ENCODE measurements around the gene VPS39.

The VPS39 gene

DNA sequence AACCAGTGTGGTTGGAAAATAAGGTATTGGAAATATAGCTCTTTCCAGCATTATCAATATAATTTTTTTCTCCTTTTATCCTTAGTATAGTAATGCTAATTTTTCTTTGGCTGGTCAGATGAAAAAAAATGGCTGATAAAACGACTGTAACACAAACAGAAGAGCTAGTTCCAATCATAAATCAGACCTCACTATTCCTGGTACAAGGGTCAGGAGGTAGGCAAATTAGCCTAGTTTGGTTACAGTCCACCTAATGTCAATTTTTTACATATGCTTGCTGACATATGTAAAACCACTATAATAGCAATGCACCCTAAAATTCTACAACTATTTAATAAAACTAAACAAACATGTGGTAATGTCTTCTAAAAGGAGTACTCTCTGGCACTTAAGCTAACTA is 19.9 kb upstream of the VPS39 start:
- H3K27ac ChIP-seq (ENCODE audit: low read length): no peak overlapping the region
- no peaks in the 10 kb centered on the region for H3K4me1 ChIP-seq (ENCODE audit: low read length)
- H2AFZ ChIP-seq (ENCODE audit: low read depth, low read length): no peak overlapping the region
- TF ChIP-seq CTCF (IDR thresholded peaks at IDR 0.05; ENCODE audit: low read depth, low read length): no peak
- TF ChIP-seq EZH2phosphoT487 (IDR thresholded peaks at IDR 0.05; ENCODE audit: low read depth): no peak
- H3K9ac ChIP-seq (ENCODE audit: low read length): no peak overlapping the region
- no peaks in the 10 kb centered on the region for H4K20me1 ChIP-seq (ENCODE audit: insufficient read depth, low read length)
- H3K9me3 ChIP-seq (ENCODE audit: insufficient read depth, low read length): no peaks in the 10 kb centered on the region
- peaks cover 18% of the 10 kb centered on the region for H3K36me3 ChIP-seq (replicated peaks; ENCODE audit: low read depth, low read length)
- H3K27me3 ChIP-seq (ENCODE audit: low read depth, low read length): no peaks in the 10 kb centered on the region
- no peaks in the 10 kb centered on the region for H3K79me2 ChIP-seq (ENCODE audit: low read length)
- H3K4me2 ChIP-seq (ENCODE audit: low read length): no peak overlapping the region
- H3K4me3 ChIP-seq (ENCODE audit: low read length): no peak overlapping the region

GRCh38 chr15:42226648-42227047 is 18.5 kb upstream of the VPS39 start:
- peaks cover 18% of the 10 kb centered on the region for H3K36me3 ChIP-seq (replicated peaks; ENCODE audit: low read depth, low read length)
- no peak overlapping the region for H3K9ac ChIP-seq (ENCODE audit: low read length)
- no peak overlapping the region for H3K4me2 ChIP-seq (ENCODE audit: low read length)
- no peak overlapping the region for H2AFZ ChIP-seq (ENCODE audit: low read depth, low read length)
- no peak overlapping the region for H3K27ac ChIP-seq (ENCODE audit: low read length)
- no peaks in the 10 kb centered on the region for H3K4me1 ChIP-seq (ENCODE audit: low read length)
- H3K4me3 ChIP-seq (ENCODE audit: low read length): no peak overlapping the region
- TF ChIP-seq CTCF (IDR thresholded peaks at IDR 0.05; ENCODE audit: low read depth, low read length): no peak
- no peak for TF ChIP-seq EZH2phosphoT487 (IDR thresholded peaks at IDR 0.05; ENCODE audit: low read depth)
- H4K20me1 ChIP-seq (ENCODE audit: insufficient read depth, low read length): no peaks in the 10 kb centered on the region
- H3K9me3 ChIP-seq (ENCODE audit: insufficient read depth, low read length): no peaks in the 10 kb centered on the region
- no peaks in the 10 kb centered on the region for H3K79me2 ChIP-seq (ENCODE audit: low read length)
- no peaks in the 10 kb centered on the region for H3K27me3 ChIP-seq (ENCODE audit: low read depth, low read length)

GRCh38 chr15:42220216-42220615 is 12.1 kb upstream of the VPS39 start:
- peaks cover 30% of the 10 kb centered on the region for H3K36me3 ChIP-seq (replicated peaks; ENCODE audit: low read depth, low read length)
- H2AFZ ChIP-seq (ENCODE audit: low read depth, low read length): no peak overlapping the region
- H3K27ac ChIP-seq (ENCODE audit: low read length): no peak overlapping the region
- H3K79me2 ChIP-seq (ENCODE audit: low read length): no peaks in the 10 kb centered on the region
- no peak overlapping the region for H3K4me2 ChIP-seq (ENCODE audit: low read length)
- TF ChIP-seq CTCF (IDR thresholded peaks at IDR 0.05; ENCODE audit: low read depth, low read length) (no peak), EZH2phosphoT487 (IDR thresholded peaks at IDR 0.05; ENCODE audit: low read depth) (no peak)
- H3K27me3 ChIP-seq (ENCODE audit: low read depth, low read length): no peaks in the 10 kb centered on the region
- no peak overlapping the region for H3K4me3 ChIP-seq (ENCODE audit: low read length)
- H3K9ac ChIP-seq (ENCODE audit: low read length): no peak overlapping the region
- H4K20me1 ChIP-seq (ENCODE audit: insufficient read depth, low read length): no peaks in the 10 kb centered on the region
- no peaks in the 10 kb centered on the region for H3K9me3 ChIP-seq (ENCODE audit: insufficient read depth, low read length)
- H3K4me1 ChIP-seq (ENCODE audit: low read length): peaks cover 12% of the 10 kb centered on the region

DNA sequence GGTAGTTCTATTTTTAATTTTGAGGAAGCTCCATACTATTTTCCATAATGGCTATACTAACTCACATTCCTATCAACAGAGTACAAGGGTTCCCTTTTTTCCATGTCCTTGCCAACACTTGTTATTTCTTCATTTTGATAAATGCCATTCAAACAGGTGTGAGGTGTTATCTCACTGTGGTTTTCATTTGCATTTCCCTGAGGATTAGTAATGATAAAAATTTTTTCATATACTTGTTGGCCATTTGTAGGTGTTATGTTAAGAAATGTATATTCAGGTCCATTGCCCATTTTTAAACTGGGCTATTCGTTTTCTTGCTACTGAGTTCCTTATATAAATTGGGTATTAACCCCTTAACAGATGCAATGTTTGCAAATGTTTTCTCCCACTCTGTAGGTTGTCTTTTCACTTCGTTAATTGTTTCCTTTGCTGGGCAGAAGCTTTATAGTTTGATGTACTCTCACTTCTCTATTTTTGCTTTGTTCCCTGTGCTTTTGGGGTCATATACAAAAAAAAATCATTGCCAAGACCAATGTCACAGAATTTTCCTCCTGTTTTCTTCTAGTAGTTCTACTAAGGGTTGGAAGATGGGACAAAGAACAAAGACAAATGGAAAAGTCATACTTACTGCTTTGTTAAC is 11.0 kb upstream of the VPS39 start:
- Histone ChIP-seq H4K20me1 (ENCODE audit: insufficient read depth, low read length) (no peaks in the 10 kb centered on the region), H3K79me2 (ENCODE audit: low read length) (no peaks in the 10 kb centered on the region), H3K27ac (ENCODE audit: low read length) (no peak overlapping the region), H3K9me3 (ENCODE audit: insufficient read depth, low read length) (no peaks in the 10 kb centered on the region), H3K4me3 (ENCODE audit: low read length) (no peak overlapping the region), H3K9ac (ENCODE audit: low read length) (no peak overlapping the region), H2AFZ (ENCODE audit: low read depth, low read length) (no peak overlapping the region), H3K36me3 (replicated peaks; ENCODE audit: low read depth, low read length) (peaks cover 30% of the 10 kb centered on the region), H3K4me2 (ENCODE audit: low read length) (no peak overlapping the region), H3K27me3 (ENCODE audit: low read depth, low read length) (no peaks in the 10 kb centered on the region), H3K4me1 (ENCODE audit: low read length) (peaks cover 12% of the 10 kb centered on the region)
- TF ChIP-seq CTCF (IDR thresholded peaks at IDR 0.05; ENCODE audit: low read depth, low read length) (no peak), EZH2phosphoT487 (IDR thresholded peaks at IDR 0.05; ENCODE audit: low read depth) (no peak)
